Activated CD4-positive, alpha-beta T cell treated with anti-CD3 and anti-CD28 coated beads, Interleukin-2, amount 10 ng/mL, durations not matched to agents 7 days and 5 days (primary cell): ENCODE results near the gene NUMBL. TPM values are rescaled to one million over a fixed set of nuclear protein-coding genes. Genes with fewer than 3 reads are reported as not detected.

Source experiments
- CTCF ChIA-PET: fragments of 350-600 bp; sonication (Branson Sonifier 250); formaldehyde crosslinking; loops from one replicate; lab custom pipeline; 2021; ENCODE audit warnings: antibody characterized with exemption; lab: Charles Lee
- POLR2A ChIA-PET: fragments of 350-600 bp; sonication (Branson Sonifier 250); formaldehyde crosslinking; loops from one replicate; lab custom pipeline; 2021; ENCODE audit warnings: antibody characterized with exemption; lab: Charles Lee
- DNase-seq: peaks from one replicate; pipeline ENCODE4 v3.0.0-alpha.2; 2020
- H3K27ac Mint-ChIP-seq: one replicate; pipeline ENCODE4 v1.8.0; 2021; ENCODE audit warnings: mild to moderate bottlenecking, moderate library complexity, mixed read lengths
- H3K27me3 Mint-ChIP-seq: one replicate; pipeline ENCODE4 v1.8.0; 2021; ENCODE audit warnings: mixed read lengths
- H3K36me3 Mint-ChIP-seq: one replicate; pipeline ENCODE4 v1.8.0; 2021; ENCODE audit warnings: low read depth, mixed read lengths
- H3K4me1 Mint-ChIP-seq: one replicate; pipeline ENCODE4 v1.8.0; 2021; ENCODE audit warnings: mixed read lengths
- H3K4me3 Mint-ChIP-seq: one replicate; pipeline ENCODE4 v1.8.0; 2021; ENCODE audit warnings: mild to moderate bottlenecking, moderate library complexity, mixed read lengths
- H3K9me3 Mint-ChIP-seq: one replicate; pipeline ENCODE4 v1.8.0; 2021; ENCODE audit warnings: mixed read lengths
- total RNA-seq, 2 experiments: library from RNA; stranded (reverse); gene quantifications; one replicate each; pipeline ENCODE4 v1.2.3, GENCODE V29; 2021

NUMBL gene
- total RNA-seq, 2 experiments from 2014 or later = 5.7 to 7.3 TPM

GRCh38 chr19:40721936-40722661 lies 31.6 kb upstream of the NUMBL start:
- H3K9me3 Mint-ChIP-seq = no peaks in the 10 kb centered on the region
- no peaks in the 10 kb centered on the region for H3K27me3 Mint-ChIP-seq
- H3K36me3 Mint-ChIP-seq = peaks cover 38% of the 10 kb centered on the region
- no peak for DNase-seq
- CTCF ChIA-PET = interaction anchor here (0.6 to 1.5 kb wide), 5 partner anchors 9 to 32 kb away, joined by 3 to 6 read pairs (median 4); partner anchors contain the start of genes ACTMAP and SNRPA
- H3K4me1 Mint-ChIP-seq = peaks cover 48% of the 10 kb centered on the region
- H3K27ac Mint-ChIP-seq = no peak overlapping the region
- POLR2A ChIA-PET = no interaction called here
- H3K4me3 Mint-ChIP-seq = no peak overlapping the region

- POLR2A ChIA-PET = no interaction called here
- Mint-ChIP-seq H3K4me1 (peaks cover 53% of the 10 kb centered on the region), H3K9me3 (no peaks in the 10 kb centered on the region), H3K27me3 (no peaks in the 10 kb centered on the region), H3K27ac (no peak overlapping the region), H3K4me3 (no peak overlapping the region), H3K36me3 (peaks cover 31% of the 10 kb centered on the region)
- CTCF ChIA-PET = interaction anchor here (1.0 to 1.5 kb wide), 4 partner anchors 10 to 86 kb away, joined by 3 to 6 read pairs (median 4); no protein-coding TSS in a partner anchor
- no peak for DNase-seq
Observed at GRCh38 chr19:40721140-40721486, 30.7 kb upstream of the NUMBL start.

GRCh38 chr19:40719414-40719894 lies 29.0 kb upstream of the NUMBL start:
- Mint-ChIP-seq H3K9me3 (no peaks in the 10 kb centered on the region), H3K36me3 (peaks cover 24% of the 10 kb centered on the region), H3K4me3 (peak overlapping the region; percentile 22), H3K27me3 (no peaks in the 10 kb centered on the region), H3K27ac (no peak overlapping the region), H3K4me1 (peaks cover 69% of the 10 kb centered on the region)
- POLR2A ChIA-PET = no interaction called here
- CTCF ChIA-PET = interaction anchor here (0.6 to 1.0 kb wide), 3 partner anchors 15 to 455 kb away, joined by 3 read pairs; no protein-coding TSS in a partner anchor
- DNase-seq = no peak

- Mint-ChIP-seq H3K27ac (peak overlapping the region; percentile 90), H3K27me3 (no peaks in the 10 kb centered on the region), H3K36me3 (peaks cover 19% of the 10 kb centered on the region), H3K9me3 (no peaks in the 10 kb centered on the region), H3K4me3 (peak overlapping the region; percentile 81), H3K4me1 (peaks cover 70% of the 10 kb centered on the region)
- no peak for DNase-seq
- ChIA-PET POLR2A (no interaction called here), CTCF (interaction anchor here (0.6 to 1.0 kb wide), 3 partner anchors 15 to 455 kb away, joined by 3 read pairs; no protein-coding TSS in a partner anchor)
Observed at GRCh38 chr19:40718774-40719391, 28.4 kb upstream of the NUMBL start.

GRCh38 chr19:40717880-40718773 lies 27.7 kb upstream of the NUMBL start:
- CTCF ChIA-PET = interaction anchor here (0.6 to 1.5 kb wide), 4 partner anchors 10 to 32 kb away, joined by 3 to 5 read pairs (median 4); partner anchors contain the start of genes ACTMAP and SNRPA
- no peak for DNase-seq
- H3K4me1 Mint-ChIP-seq = peaks cover 72% of the 10 kb centered on the region

GRCh38 chr19:40717325-40717879 lies 27.0 kb upstream of the NUMBL start:
- H3K27me3 Mint-ChIP-seq = no peaks in the 10 kb centered on the region
- H3K4me1 Mint-ChIP-seq = peaks cover 73% of the 10 kb centered on the region
- H3K4me3 Mint-ChIP-seq = peak overlapping the region; percentile 81
- ChIA-PET CTCF (interaction anchor here (0.6 to 1.6 kb wide), 6 partner anchors 10 to 33 kb away, joined by 3 to 5 read pairs (median 4); partner anchors contain the start of genes ACTMAP and SNRPA), POLR2A (interaction anchor here (0.5 to 1.0 kb wide), 2 partner anchors 26 to 61 kb away, joined by 3 to 4 read pairs; partner anchors contain the start of gene RAB4B)
- H3K27ac Mint-ChIP-seq = peak overlapping the region; percentile 72
- H3K36me3 Mint-ChIP-seq = peaks cover 17% of the 10 kb centered on the region
- H3K9me3 Mint-ChIP-seq = no peaks in the 10 kb centered on the region
- no peak for DNase-seq

More at GRCh38 chr19:40717880-40718773, 27.7 kb upstream of the NUMBL start:
- H3K27me3 Mint-ChIP-seq = no peaks in the 10 kb centered on the region
- POLR2A ChIA-PET = no interaction called here
- peaks cover 13% of the 10 kb centered on the region for H3K36me3 Mint-ChIP-seq
- peak overlapping the region; percentile 90 for H3K27ac Mint-ChIP-seq
- peak overlapping the region; percentile 81 for H3K4me3 Mint-ChIP-seq
- no peaks in the 10 kb centered on the region for H3K9me3 Mint-ChIP-seq

- Mint-ChIP-seq H3K36me3 (peaks cover 15% of the 10 kb centered on the region), H3K27me3 (no peaks in the 10 kb centered on the region), H3K4me1 (peaks cover 72% of the 10 kb centered on the region), H3K9me3 (no peaks in the 10 kb centered on the region), H3K27ac (peak within 1 kb of the TSS; percentile 97), H3K4me3 (peak within 1 kb of the TSS; percentile 93)
- ChIA-PET POLR2A (interaction anchor here (0.5 to 1.0 kb wide), 2 partner anchors 25 to 61 kb away, joined by 3 to 4 read pairs; partner anchors contain the start of gene RAB4B), CTCF (interaction anchor here (0.6 to 1.6 kb wide), 8 partner anchors 9 to 90 kb away, joined by 3 to 5 read pairs (median 3); partner anchors contain the start of genes ACTMAP and SNRPA)
- peak; percentile 100 for DNase-seq
Observed at GRCh38 chr19:40716482-40717324, 26.3 kb upstream of the NUMBL start, which contains the start of the genes COQ8B and ITPKC. COQ8B (minus strand) TSS chr19:40716886; CDS start chr19:40714632, 2,254 bp downstream. ITPKC (plus strand) TSS chr19:40717112; CDS start chr19:40717136, 24 bp downstream.

- Mint-ChIP-seq H3K36me3 (peaks cover 21% of the 10 kb centered on the region), H3K9me3 (no peaks in the 10 kb centered on the region), H3K27me3 (no peaks in the 10 kb centered on the region), H3K4me3 (peak overlapping the region; percentile 93), H3K4me1 (peaks cover 76% of the 10 kb centered on the region), H3K27ac (peak overlapping the region; percentile 97)
- ChIA-PET CTCF (interaction anchor here (0.9 to 1.6 kb wide), 3 partner anchors 9 to 52 kb away, joined by 3 to 5 read pairs (median 3); no protein-coding TSS in a partner anchor), POLR2A (interaction anchor here (0.6 kb wide), 1 partner anchor 547 kb away, joined by 3 read pairs; no protein-coding TSS in a partner anchor)
- peak; percentile 25 for DNase-seq
Observed at GRCh38 chr19:40716031-40716481, 25.6 kb upstream of the NUMBL start.

GRCh38 chr19:40714441-40715299 lies 24.2 kb upstream of the NUMBL start:
- ChIA-PET POLR2A (no interaction called here), CTCF (no interaction called here)
- peak overlapping the region; percentile 97 for H3K27ac Mint-ChIP-seq
- no peaks in the 10 kb centered on the region for H3K9me3 Mint-ChIP-seq
- H3K27me3 Mint-ChIP-seq = no peaks in the 10 kb centered on the region
- DNase-seq = peak; percentile 95
- peak overlapping the region; percentile 93 for H3K4me3 Mint-ChIP-seq
- peaks cover 18% of the 10 kb centered on the region for H3K36me3 Mint-ChIP-seq
- peaks cover 62% of the 10 kb centered on the region for H3K4me1 Mint-ChIP-seq

GRCh38 chr19:40713939-40714338 lies 23.5 kb upstream of the NUMBL start:
- peak overlapping the region; percentile 53 for H3K4me3 Mint-ChIP-seq

More at GRCh38 chr19:40713939-40714338, 23.5 kb upstream of the NUMBL start:
- no peaks in the 10 kb centered on the region for H3K27me3 Mint-ChIP-seq
- DNase-seq = no peak
- peaks cover 22% of the 10 kb centered on the region for H3K36me3 Mint-ChIP-seq
- peaks cover 54% of the 10 kb centered on the region for H3K4me1 Mint-ChIP-seq
- POLR2A ChIA-PET = no interaction called here
- peak overlapping the region; percentile 54 for H3K27ac Mint-ChIP-seq
- H3K9me3 Mint-ChIP-seq = no peaks in the 10 kb centered on the region
- CTCF ChIA-PET = interaction anchor here (0.5 to 0.6 kb wide), 2 partner anchors 309 to 1971 kb away, joined by 3 to 4 read pairs; no protein-coding TSS in a partner anchor
